Liver (tissue), 3 donors: Measurements from ENCODE around the gene SLC9A3.

Experiments used
- CTCF ChIP-seq: fragments of 150-350 bp; IDR thresholded peaks from 2 replicates; pipeline ENCODE4 v1.5.1; 2017; ENCODE audit warnings: improper control_type of control experiment, low read depth, low read length; ENCODE audit not compliant: missing input control
- HNF4A ChIP-seq, 2 donors: conservative IDR thresholded peaks; 2 replicates each; pipeline ENCODE4 v1.6.1; 2016; ENCODE audit warnings: antibody characterized with exemption in 2 of 2, mild to moderate bottlenecking in 2 of 2
- RAD21 ChIP-seq, 2 donors: IDR thresholded peaks; 2 replicates each; pipeline ENCODE4 v1.6.1; 2016; ENCODE audit warnings: antibody characterized with exemption in 2 of 2, mild to moderate bottlenecking in 2 of 2
- RXRA ChIP-seq, 2 donors: IDR thresholded peaks; 2 replicates each; pipeline ENCODE4 v1.6.1; 2017 to 2018; ENCODE audit warnings: antibody characterized with exemption in 2 of 2, mild to moderate bottlenecking in 1 of 2
- SP1 ChIP-seq: IDR thresholded peaks from 2 replicates; pipeline ENCODE4 v1.6.1; 2018; ENCODE audit warnings: antibody characterized with exemption, mild to moderate bottlenecking
- TF ChIP-seq, protein P1 (sequence below): IDR thresholded peaks from 2 replicates; pipeline ENCODE4 v1.6.1; 2016; ENCODE audit warnings: antibody characterized with exemption, mild to moderate bottlenecking
- TF ChIP-seq, protein P2 (sequence below): IDR thresholded peaks from 2 replicates; pipeline ENCODE4 v1.6.1; 2016; ENCODE audit warnings: antibody characterized with exemption
- donor health status: healthy.
- donor health status: healthy.

GRCh38 chr5:445591-445990 is 78.7 kb downstream of the SLC9A3 start:
- no peak for TF ChIP-seq CTCF
- TF ChIP-seq SP1: no peak
- TF ChIP-seq, protein P1, sequence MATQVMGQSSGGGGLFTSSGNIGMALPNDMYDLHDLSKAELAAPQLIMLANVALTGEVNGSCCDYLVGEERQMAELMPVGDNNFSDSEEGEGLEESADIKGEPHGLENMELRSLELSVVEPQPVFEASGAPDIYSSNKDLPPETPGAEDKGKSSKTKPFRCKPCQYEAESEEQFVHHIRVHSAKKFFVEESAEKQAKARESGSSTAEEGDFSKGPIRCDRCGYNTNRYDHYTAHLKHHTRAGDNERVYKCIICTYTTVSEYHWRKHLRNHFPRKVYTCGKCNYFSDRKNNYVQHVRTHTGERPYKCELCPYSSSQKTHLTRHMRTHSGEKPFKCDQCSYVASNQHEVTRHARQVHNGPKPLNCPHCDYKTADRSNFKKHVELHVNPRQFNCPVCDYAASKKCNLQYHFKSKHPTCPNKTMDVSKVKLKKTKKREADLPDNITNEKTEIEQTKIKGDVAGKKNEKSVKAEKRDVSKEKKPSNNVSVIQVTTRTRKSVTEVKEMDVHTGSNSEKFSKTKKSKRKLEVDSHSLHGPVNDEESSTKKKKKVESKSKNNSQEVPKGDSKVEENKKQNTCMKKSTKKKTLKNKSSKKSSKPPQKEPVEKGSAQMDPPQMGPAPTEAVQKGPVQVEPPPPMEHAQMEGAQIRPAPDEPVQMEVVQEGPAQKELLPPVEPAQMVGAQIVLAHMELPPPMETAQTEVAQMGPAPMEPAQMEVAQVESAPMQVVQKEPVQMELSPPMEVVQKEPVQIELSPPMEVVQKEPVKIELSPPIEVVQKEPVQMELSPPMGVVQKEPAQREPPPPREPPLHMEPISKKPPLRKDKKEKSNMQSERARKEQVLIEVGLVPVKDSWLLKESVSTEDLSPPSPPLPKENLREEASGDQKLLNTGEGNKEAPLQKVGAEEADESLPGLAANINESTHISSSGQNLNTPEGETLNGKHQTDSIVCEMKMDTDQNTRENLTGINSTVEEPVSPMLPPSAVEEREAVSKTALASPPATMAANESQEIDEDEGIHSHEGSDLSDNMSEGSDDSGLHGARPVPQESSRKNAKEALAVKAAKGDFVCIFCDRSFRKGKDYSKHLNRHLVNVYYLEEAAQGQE: no peak
- TF ChIP-seq, protein P2, sequence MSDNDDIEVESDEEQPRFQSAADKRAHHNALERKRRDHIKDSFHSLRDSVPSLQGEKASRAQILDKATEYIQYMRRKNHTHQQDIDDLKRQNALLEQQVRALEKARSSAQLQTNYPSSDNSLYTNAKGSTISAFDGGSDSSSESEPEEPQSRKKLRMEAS: no peak
- TF ChIP-seq RXRA (IDR thresholded peaks at IDR 0.05): no peak
- TF ChIP-seq RAD21 (IDR thresholded peaks at IDR 0.05): no peak
- no peak for TF ChIP-seq HNF4A (conservative IDR thresholded peaks at IDR 0.05)
